Measurements from ENCODE around the gene TRIM2. TPM values are rescaled to one million over a fixed set of nuclear protein-coding genes. Genes with fewer than 3 reads are reported as not detected.

Gene TRIM2
- total RNA-seq, 1 experiment from 2014 or later: 58.5 TPM

GRCh38 chr4:153222707-153223426 is 18.6 kb downstream of the TRIM2 start:
- no peak for DNase-seq (ENCODE audit: low spot score)

GRCh38 chr4:153223427-153223801 is 19.2 kb downstream of the TRIM2 start:
- DNase-seq (ENCODE audit: low spot score): no peak

- no peak for DNase-seq (ENCODE audit: low spot score)
Measured at GRCh38 chr4:153223930-153224329, 19.7 kb downstream of the TRIM2 start.

GRCh38 chr4:153224474-153224873 is 20.2 kb downstream of the TRIM2 start:
- no peak for DNase-seq (ENCODE audit: low spot score)

GRCh38 chr4:153227469-153228075 is 23.3 kb downstream of the TRIM2 start:
- no peak for DNase-seq (ENCODE audit: low spot score)

- no peak for DNase-seq (ENCODE audit: low spot score)
Measured at GRCh38 chr4:153228512-153229140, 24.4 kb downstream of the TRIM2 start.

GRCh38 chr4:153229545-153229944 is 25.3 kb downstream of the TRIM2 start:
- no peak for DNase-seq (ENCODE audit: low spot score)

- DNase-seq (ENCODE audit: low spot score): peak; percentile 63
Measured at GRCh38 chr4:153232768-153233167, 28.5 kb downstream of the TRIM2 start.

- peak; percentile 56 for DNase-seq (ENCODE audit: low spot score)
Measured at GRCh38 chr4:153233761-153234371, 29.6 kb downstream of the TRIM2 start.

- DNase-seq (ENCODE audit: low spot score): no peak
Measured at GRCh38 chr4:153234885-153235284, 30.6 kb downstream of the TRIM2 start.

GRCh38 chr4:153238135-153238919 is 34.1 kb downstream of the TRIM2 start:
- DNase-seq (ENCODE audit: low spot score): no peak

- no peak for DNase-seq (ENCODE audit: low spot score)
Measured at GRCh38 chr4:153239409-153239808, 35.2 kb downstream of the TRIM2 start.

- DNase-seq (ENCODE audit: low spot score): no peak
Measured at GRCh38 chr4:153241295-153241694, 37.1 kb downstream of the TRIM2 start.

GRCh38 chr4:153241970-153242838 is 38.0 kb downstream of the TRIM2 start:
- peak; percentile 26 for DNase-seq (ENCODE audit: low spot score)

- DNase-seq (ENCODE audit: low spot score): no peak
Measured at GRCh38 chr4:153242839-153243324, 38.6 kb downstream of the TRIM2 start.

- no peak for DNase-seq (ENCODE audit: low spot score)
Measured at GRCh38 chr4:153243468-153243867, 39.2 kb downstream of the TRIM2 start.

GRCh38 chr4:153244969-153245368 is 40.7 kb downstream of the TRIM2 start:
- DNase-seq (ENCODE audit: low spot score): no peak

GRCh38 chr4:153245775-153246174 is 41.5 kb downstream of the TRIM2 start:
- no peak for DNase-seq (ENCODE audit: low spot score)

GRCh38 chr4:153246446-153247115 is 42.3 kb downstream of the TRIM2 start:
- DNase-seq (ENCODE audit: low spot score): peak; percentile 76

- DNase-seq (ENCODE audit: low spot score): no peak
Measured at GRCh38 chr4:153247116-153247490, 42.9 kb downstream of the TRIM2 start.
